Iris pigment epithelial cell (primary cell): Measurements from ENCODE around the gene LIME1.

Experiments used
- DNase-seq: peaks from one replicate; pipeline ENCODE4 v3.0.0-alpha.2; 2011; ENCODE audit warnings: low read depth

LIME1 gene

GRCh38 chr20:63735859-63736718 lies at the start of gene LIME1:
LIME1 (plus strand) TSS chr20:63736664; CDS start chr20:63737550, 886 bp downstream.
- no peak for DNase-seq

DNA sequence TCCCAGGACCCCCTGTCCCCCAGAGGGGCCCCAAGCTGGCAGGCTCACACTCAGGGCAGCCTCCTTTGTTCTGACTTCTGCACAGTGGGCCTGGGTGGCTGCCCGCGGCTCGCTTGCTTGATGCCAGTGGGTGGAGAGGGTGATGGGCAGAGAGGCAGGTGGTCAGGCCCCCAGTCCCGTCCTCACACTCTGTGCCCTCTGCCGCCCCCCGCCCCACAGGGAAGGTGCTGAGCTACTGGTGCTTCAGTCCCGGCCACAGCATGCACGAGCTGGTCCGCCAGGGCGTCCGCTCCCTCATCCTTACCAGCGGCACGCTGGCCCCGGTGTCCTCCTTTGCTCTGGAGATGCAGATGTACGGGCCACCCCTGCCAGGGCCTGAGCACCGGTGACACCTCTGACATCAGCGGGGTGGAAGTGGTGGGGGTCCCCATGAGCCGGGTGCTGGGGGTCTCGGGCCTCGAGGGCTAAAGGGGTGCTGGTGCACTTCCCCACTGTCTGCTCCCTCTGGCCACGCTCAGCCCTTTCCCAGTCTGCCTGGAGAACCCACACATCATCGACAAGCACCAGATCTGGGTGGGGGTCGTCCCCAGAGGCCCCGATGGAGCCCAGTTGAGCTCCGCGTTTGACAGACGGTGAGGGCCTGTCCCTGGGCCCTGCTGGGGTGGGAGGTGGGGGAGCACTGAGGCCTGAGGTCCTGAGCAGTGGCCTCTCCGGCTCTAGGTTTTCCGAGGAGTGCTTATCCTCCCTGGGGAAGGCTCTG lies 48.9 kb upstream of the LIME1 start:
- no peak for DNase-seq

- no peak for DNase-seq
Observed at GRCh38 chr20:63688228-63689045, 48.0 kb upstream of the LIME1 start.

DNA sequence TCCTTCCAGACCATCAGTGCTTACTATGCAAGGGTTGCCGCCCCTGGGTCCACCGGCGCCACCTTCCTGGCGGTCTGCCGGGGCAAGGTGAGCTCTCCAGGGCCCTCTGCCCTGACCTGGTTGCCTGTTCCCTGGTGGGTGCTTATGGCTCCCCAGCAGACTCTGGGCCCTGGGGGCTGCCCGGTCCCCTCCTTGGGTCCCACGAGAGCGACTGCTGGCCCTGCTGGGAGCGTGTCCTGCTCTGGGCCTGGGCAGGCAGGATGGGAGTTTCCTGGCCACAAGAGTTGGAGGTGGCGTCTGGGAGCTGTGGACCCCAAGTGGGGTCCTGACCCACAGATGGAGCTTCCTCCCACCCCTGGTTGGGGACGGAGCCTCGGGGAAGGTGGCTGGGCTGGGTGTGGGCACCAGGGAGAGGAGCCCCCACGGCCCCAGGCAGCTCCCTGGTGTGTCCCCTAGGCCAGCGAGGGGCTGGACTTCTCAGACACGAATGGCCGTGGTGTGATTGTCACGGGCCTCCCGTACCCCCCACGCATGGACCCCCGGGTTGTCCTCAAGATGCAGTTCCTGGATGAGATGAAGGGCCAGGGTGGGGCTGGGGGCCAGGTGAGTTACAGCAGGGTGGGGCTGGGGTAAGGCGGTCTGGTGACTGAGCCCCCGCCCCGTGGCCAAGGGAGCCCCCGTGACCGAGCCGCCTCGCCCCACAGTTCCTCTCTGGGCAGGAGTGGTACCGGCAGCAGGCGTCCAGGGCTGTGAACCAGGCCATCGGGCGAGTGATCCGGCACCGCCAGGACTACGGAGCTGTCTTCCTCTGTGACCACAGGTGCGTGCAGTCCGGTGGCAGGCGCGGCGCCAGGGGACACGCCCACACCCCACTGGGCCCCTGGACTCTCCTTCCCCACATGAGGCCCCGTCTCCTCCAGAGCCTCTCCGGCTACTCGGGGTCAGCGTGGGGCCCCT lies 47.1 kb upstream of the LIME1 start:
- no peak for DNase-seq

- DNase-seq: no peak
Observed at GRCh38 chr20:63690003-63690897, 46.2 kb upstream of the LIME1 start.

DNA sequence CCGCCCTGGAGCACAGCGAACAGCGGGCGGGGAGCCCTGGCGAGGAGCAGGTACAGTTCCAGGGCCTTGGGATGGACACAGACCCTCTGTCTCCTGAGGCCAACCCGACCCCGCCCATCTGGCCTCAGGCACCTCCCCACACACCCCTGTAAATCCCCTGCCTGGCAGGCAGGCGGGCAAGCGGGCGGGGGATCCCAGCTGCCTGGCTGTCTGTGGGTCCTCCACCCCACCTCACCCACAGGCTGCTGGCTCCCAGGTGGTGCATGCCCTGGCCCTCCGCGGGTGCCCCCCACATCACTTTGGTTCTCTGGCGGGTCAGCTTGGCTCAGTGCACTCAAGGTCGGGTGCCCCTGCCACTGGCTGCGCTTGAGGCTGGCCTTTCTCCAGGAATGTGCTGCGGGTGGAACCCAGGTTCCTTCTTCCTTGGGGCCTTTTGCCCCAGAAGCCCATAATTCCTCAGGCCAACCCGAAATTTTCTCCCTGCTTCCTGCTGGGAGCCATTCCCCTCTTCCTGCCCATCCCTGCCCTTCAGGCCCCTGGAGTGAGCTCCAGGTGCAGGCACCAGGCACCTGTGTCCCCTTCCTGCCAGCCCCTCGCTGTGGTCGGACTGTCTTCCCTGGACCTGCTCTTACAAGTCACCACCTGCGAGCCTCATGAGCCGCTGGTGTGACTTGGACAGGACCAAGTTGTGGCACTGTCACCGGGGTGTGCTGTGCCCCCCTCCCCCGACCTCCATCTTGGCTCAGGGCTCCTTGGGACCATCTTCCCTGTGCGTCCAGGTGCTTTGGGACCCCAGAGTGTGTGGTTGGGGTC lies 45.4 kb upstream of the LIME1 start:
- no peak for DNase-seq

GRCh38 chr20:63691711-63692435 lies 44.6 kb upstream of the LIME1 start:
- no peak for DNase-seq

GRCh38 chr20:63692436-63693082 lies 43.9 kb upstream of the LIME1 start:
- DNase-seq: no peak

DNA sequence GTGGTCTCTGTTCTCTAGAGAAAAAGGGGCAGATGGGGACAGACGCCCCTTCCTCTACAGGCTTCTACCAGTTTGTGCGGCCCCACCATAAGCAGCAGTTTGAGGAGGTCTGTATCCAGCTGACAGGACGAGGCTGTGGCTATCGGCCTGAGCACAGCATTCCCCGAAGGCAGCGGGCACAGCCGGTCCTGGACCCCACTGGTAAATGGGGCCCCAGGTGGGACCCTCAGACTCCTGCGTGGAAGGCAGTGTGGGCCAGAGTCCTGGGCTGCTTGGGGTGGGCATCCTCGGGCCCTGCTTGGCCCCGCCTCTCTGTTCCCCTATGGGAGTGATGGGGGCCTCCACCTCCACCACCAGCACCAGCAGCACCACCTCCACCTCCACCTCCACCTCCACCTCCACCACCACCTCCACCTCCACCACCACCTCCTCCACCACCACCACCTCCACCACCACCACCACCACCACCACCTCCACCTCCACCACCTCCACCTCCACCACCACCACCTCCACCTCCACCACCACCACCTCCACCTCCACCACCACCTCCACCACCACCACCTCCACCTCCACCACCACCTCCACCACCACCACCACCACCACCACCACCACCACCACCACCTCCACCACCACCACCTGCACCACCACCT lies 43.3 kb upstream of the LIME1 start:
- no peak for DNase-seq

DNA sequence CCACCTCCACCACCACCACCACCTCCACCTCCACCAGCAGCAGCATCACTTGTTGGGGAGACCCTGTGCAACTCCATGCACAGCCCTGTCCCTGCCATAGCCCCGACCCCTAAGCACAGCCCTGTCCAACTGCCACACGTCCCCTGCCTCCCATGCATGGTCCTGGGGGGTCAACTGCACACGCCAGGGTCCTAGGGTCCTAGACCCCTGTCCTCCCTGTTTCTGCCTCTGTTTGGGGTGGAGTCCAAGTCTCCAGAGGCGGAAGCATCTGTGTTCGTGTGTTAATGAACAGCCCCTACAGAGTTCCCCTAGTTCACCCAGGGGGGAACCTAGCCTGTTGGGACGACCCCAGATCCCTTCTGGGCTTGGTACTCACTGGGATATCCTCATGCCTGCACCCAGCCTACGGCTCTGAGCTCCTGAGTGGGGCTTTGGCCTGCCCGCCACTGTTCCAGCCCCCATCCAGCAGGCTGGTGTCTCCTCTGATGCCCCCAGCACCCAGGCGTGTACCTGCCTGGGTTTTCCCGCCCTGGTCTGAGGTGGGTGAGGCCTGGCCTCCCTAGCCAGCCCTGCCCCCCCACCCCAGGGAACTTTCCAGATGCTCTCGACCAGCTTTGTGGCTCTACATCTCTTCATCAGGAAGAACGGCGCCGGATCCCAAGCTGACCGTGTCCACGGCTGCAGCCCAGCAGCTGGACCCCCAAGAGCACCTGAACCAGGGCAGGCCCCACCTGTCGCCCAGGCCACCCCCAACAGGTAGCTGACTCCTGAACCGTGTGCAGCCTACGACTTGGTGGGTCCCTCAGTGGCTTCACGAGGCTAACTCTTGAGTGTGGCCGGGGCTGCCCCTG lies 42.5 kb upstream of the LIME1 start:
- no peak for DNase-seq

DNA sequence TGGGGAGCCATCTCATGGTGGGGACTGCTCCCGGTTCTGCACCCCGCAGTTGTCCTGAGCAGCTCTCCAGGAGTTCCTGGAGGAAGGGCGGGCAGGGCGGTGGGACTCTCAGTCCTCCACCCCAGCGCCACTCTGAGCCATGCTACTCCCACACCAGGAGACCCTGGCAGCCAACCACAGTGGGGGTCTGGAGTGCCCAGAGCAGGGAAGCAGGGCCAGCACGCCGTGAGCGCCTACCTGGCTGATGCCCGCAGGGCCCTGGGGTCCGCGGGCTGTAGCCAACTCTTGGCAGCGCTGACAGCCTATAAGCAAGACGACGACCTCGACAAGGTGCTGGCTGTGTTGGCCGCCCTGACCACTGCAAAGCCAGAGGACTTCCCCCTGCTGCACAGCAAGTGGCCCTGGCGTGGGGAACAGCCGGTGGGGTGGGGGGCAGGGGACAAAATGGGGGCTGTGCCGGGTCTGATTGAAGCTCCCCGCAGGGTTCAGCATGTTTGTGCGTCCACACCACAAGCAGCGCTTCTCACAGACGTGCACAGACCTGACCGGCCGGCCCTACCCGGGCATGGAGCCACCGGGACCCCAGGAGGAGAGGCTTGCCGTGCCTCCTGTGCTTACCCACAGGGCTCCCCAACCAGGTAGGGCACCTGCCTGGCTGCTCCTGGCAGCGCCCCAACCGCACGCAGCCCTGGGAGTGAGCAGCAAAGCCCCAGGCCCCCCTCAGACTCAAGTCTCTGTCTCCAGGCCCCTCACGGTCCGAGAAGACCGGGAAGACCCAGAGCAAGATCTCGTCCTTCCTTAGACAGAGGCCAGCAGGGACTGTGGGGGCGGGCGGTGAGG lies 41.7 kb upstream of the LIME1 start:
- no peak for DNase-seq

GRCh38 chr20:63695424-63696305 lies 40.8 kb upstream of the LIME1 start:
- no peak for DNase-seq

GRCh38 chr20:63696306-63696627 lies 40.2 kb upstream of the LIME1 start:
- peak; percentile 47 for DNase-seq

DNA sequence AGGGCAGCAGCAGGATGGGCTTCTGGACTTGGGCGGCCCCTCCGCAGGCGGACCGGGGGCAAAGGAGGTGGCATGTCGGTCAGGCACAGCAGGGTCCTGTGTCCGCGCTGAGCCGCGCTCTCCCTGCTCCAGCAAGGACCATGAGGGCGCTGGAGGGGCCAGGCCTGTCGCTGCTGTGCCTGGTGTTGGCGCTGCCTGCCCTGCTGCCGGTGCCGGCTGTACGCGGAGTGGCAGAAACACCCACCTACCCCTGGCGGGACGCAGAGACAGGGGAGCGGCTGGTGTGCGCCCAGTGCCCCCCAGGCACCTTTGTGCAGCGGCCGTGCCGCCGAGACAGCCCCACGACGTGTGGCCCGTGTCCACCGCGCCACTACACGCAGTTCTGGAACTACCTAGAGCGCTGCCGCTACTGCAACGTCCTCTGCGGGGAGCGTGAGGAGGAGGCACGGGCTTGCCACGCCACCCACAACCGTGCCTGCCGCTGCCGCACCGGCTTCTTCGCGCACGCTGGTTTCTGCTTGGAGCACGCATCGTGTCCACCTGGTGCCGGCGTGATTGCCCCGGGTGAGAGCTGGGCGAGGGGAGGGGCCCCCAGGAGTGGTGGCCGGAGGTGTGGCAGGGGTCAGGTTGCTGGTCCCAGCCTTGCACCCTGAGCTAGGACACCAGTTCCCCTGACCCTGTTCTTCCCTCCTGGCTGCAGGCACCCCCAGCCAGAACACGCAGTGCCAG lies 39.7 kb upstream of the LIME1 start, which contains the start of gene TNFRSF6B:
TNFRSF6B (plus strand) TSS at position 25 of the 729 bp plus-strand sequence; CDS start at position 141, 116 bp downstream.
- no peak for DNase-seq
